Measurements from ENCODE around the gene CCDC172.

DNA sequence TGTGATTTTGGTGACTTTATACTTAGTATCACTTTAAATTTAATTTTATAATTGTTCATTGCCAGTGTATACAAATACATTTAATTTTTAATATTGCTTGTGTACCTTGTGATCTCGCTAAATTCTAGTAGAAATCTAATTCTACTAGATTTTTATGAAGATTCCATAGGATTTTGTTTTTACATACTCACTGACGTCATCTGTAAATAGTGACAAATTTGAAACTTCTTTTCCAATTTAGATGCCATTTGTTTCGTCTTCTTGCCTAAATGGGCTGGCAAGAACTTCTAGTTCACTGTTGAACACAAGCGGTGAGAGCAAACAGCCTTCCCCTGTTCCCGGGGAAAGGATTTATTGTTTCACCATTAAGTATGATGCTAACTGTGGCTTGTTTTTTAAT, 86.1 kb downstream of the CCDC172 start:
- TF ChIP-seq, protein P1, sequence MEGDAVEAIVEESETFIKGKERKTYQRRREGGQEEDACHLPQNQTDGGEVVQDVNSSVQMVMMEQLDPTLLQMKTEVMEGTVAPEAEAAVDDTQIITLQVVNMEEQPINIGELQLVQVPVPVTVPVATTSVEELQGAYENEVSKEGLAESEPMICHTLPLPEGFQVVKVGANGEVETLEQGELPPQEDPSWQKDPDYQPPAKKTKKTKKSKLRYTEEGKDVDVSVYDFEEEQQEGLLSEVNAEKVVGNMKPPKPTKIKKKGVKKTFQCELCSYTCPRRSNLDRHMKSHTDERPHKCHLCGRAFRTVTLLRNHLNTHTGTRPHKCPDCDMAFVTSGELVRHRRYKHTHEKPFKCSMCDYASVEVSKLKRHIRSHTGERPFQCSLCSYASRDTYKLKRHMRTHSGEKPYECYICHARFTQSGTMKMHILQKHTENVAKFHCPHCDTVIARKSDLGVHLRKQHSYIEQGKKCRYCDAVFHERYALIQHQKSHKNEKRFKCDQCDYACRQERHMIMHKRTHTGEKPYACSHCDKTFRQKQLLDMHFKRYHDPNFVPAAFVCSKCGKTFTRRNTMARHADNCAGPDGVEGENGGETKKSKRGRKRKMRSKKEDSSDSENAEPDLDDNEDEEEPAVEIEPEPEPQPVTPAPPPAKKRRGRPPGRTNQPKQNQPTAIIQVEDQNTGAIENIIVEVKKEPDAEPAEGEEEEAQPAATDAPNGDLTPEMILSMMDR (IDR thresholded peaks at IDR 0.05): no peak
- TF ChIP-seq POLR2A (IDR thresholded peaks at IDR 0.05): no peak

Measured in uterus (tissue), 2 donors.